ENCODE results near the gene MRC1. TPM values are rescaled to one million over a fixed set of nuclear protein-coding genes. Genes with fewer than 3 reads are reported as not detected.

Gene MRC1
- total and polyA plus RNA-seq, 2 donors (not counting 1 experiment from before 2014, with no cell fraction given): 0.12 TPM; not detected in 1

- Histone ChIP-seq H4K20me1 (ENCODE audit: control insufficient read depth, insufficient read depth, low read length, poor library complexity, severe bottlenecking) (no peaks in the 10 kb centered on the region), H3K4me2 (replicated peaks; ENCODE audit: low read depth, low read length, poor library complexity, severe bottlenecking) (no peak overlapping the region), H3K4me1 (ENCODE audit: control insufficient read depth in 2 of 2, insufficient read depth in 2 of 2, low read length in 2 of 2) (no peaks in the 10 kb centered on the region), H3K4me3 (ENCODE audit: control extremely low read depth in 1 of 5, extremely low read depth in 1 of 5, insufficient read depth in 1 of 5, low read depth in 2 of 5, low read length in 4 of 5) (no peak overlapping the region), H3K36me3 (replicated peaks in 1 of 2; ENCODE audit: control extremely low read depth in 1 of 2, control insufficient read depth in 1 of 2, extremely low read depth in 1 of 2, insufficient read depth in 2 of 2, low read length in 1 of 2) (no peaks in the 10 kb centered on the region), H3K27me3 (replicated peaks in 1 of 4; ENCODE audit: control extremely low read depth in 1 of 4, control insufficient read depth in 3 of 4, insufficient read depth in 4 of 4, low read length in 3 of 4) (no peaks in the 10 kb centered on the region), H3K27ac (ENCODE audit: low read length in 2 of 2) (no peak overlapping the region), H3K9ac (ENCODE audit: low read length) (no peak overlapping the region), H3K9me3 (ENCODE audit: control extremely low read depth in 1 of 3, control insufficient read depth in 2 of 3, insufficient read depth in 1 of 3, low read length in 2 of 3) (peaks cover 0 to 3% (median 0%) of the 10 kb centered on the region in 3 donors), H3K79me2 (ENCODE audit: control insufficient read depth, insufficient read depth, low read length) (no peaks in the 10 kb centered on the region), H2AFZ (ENCODE audit: insufficient read depth, low read depth, low read length, poor library complexity, severe bottlenecking) (no peak overlapping the region)
- no peak for DNase-seq
- Mint-ChIP-seq H3K4me3 (no peak overlapping the region), H3K9me3 (ENCODE audit: insufficient read depth) (peaks cover 4% of the 10 kb centered on the region), H3K27ac (no peak overlapping the region), H3K27me3 (peaks cover 9% of the 10 kb centered on the region), H3K4me1 (no peaks in the 10 kb centered on the region)
- WGBS (ENCODE audit: insufficient coverage): 50% methylated on average over 3 of the region's 4 CpGs
- ChIA-PET POLR2A (no interaction called here), CTCF (no interaction called here)
- no peak for TF ChIP-seq EZH2 (IDR thresholded peaks at IDR 0.05; ENCODE audit: borderline replicate concordance, insufficient read depth, low read depth, low read length, poor library complexity, severe bottlenecking)
- TF ChIP-seq, protein P1, sequence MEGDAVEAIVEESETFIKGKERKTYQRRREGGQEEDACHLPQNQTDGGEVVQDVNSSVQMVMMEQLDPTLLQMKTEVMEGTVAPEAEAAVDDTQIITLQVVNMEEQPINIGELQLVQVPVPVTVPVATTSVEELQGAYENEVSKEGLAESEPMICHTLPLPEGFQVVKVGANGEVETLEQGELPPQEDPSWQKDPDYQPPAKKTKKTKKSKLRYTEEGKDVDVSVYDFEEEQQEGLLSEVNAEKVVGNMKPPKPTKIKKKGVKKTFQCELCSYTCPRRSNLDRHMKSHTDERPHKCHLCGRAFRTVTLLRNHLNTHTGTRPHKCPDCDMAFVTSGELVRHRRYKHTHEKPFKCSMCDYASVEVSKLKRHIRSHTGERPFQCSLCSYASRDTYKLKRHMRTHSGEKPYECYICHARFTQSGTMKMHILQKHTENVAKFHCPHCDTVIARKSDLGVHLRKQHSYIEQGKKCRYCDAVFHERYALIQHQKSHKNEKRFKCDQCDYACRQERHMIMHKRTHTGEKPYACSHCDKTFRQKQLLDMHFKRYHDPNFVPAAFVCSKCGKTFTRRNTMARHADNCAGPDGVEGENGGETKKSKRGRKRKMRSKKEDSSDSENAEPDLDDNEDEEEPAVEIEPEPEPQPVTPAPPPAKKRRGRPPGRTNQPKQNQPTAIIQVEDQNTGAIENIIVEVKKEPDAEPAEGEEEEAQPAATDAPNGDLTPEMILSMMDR (IDR thresholded peaks at IDR 0.05): no peak
- intact Hi-C loops (cut with micrococcal nuclease): no loop called here
- no peak for ATAC-seq (ENCODE audit: low read depth)
Observed at GRCh38 chr10:17771017-17771416, 38.1 kb upstream of the MRC1 start.

GRCh38 chr10:17779784-17780183 lies 29.4 kb upstream of the MRC1 start:
- ChIA-PET CTCF (no interaction called here), POLR2A (no interaction called here)
- ATAC-seq (ENCODE audit: low read depth): no peak
- no peaks in the 10 kb centered on the region for H4K20me1 ChIP-seq (ENCODE audit: control insufficient read depth, insufficient read depth, low read length, poor library complexity, severe bottlenecking)
- H3K9ac ChIP-seq (ENCODE audit: low read length): no peak overlapping the region
- Mint-ChIP-seq H3K4me3 (no peak overlapping the region), H3K9me3 (ENCODE audit: insufficient read depth) (no peaks in the 10 kb centered on the region), H3K27ac (no peak overlapping the region), H3K4me1 (no peaks in the 10 kb centered on the region), H3K27me3 (peaks cover 12% of the 10 kb centered on the region)
- no peaks in the 10 kb centered on the region for H3K9me3 ChIP-seq (ENCODE audit: control extremely low read depth in 1 of 3, control insufficient read depth in 2 of 3, insufficient read depth in 1 of 3, low read length in 2 of 3)
- DNase-seq: no peak
- no peaks in the 10 kb centered on the region for H3K27me3 ChIP-seq (replicated peaks in 1 of 4; ENCODE audit: control extremely low read depth in 1 of 4, control insufficient read depth in 3 of 4, insufficient read depth in 4 of 4, low read length in 3 of 4)
- no peaks in the 10 kb centered on the region for H3K4me1 ChIP-seq (ENCODE audit: control insufficient read depth in 2 of 2, insufficient read depth in 2 of 2, low read length in 2 of 2)
- no peak overlapping the region for H3K4me2 ChIP-seq (replicated peaks; ENCODE audit: low read depth, low read length, poor library complexity, severe bottlenecking)
- WGBS (ENCODE audit: insufficient coverage): 29% methylated on average over 1 of the region's 4 CpGs
- H3K4me3 ChIP-seq (ENCODE audit: control extremely low read depth in 1 of 5, extremely low read depth in 1 of 5, insufficient read depth in 1 of 5, low read depth in 2 of 5, low read length in 4 of 5): no peak overlapping the region
- no peaks in the 10 kb centered on the region for H3K36me3 ChIP-seq (replicated peaks in 1 of 2; ENCODE audit: control extremely low read depth in 1 of 2, control insufficient read depth in 1 of 2, extremely low read depth in 1 of 2, insufficient read depth in 2 of 2, low read length in 1 of 2)
- TF ChIP-seq, protein P1 (IDR thresholded peaks at IDR 0.05): no peak
- no peak for TF ChIP-seq EZH2 (IDR thresholded peaks at IDR 0.05; ENCODE audit: borderline replicate concordance, insufficient read depth, low read depth, low read length, poor library complexity, severe bottlenecking)
- no peak overlapping the region for H2AFZ ChIP-seq (ENCODE audit: insufficient read depth, low read depth, low read length, poor library complexity, severe bottlenecking)
- H3K27ac ChIP-seq (ENCODE audit: low read length in 2 of 2): no peak overlapping the region
- no peaks in the 10 kb centered on the region for H3K79me2 ChIP-seq (ENCODE audit: control insufficient read depth, insufficient read depth, low read length)
- intact Hi-C loops (cut with micrococcal nuclease): no loop called here

Data from B cell (primary cell).